ENCODE data around the gene ZNHIT3.

- TF ChIP-seq FOXP2 (optimal IDR thresholded peaks at IDR 0.05; ENCODE audit: borderline replicate concordance, extremely low read depth, extremely low read length, insufficient read depth), result no peak
- TF ChIP-seq POLR2AphosphoS5 (IDR thresholded peaks at IDR 0.05; ENCODE audit: low read depth, low read length), result no peak
Measured at GRCh38 chr17:36527621-36528250, 41.3 kb downstream of the ZNHIT3 start.
